NT2/D1 (cell line): ENCODE results near the gene CAMTA1.

Experiments used
- YY1 ChIP-seq: IDR thresholded peaks from 2 replicates; pipeline ENCODE4 v1.6.1; 2011; ENCODE audit not compliant: insufficient read length, insufficient read depth
- ZNF274 ChIP-seq: IDR thresholded peaks from 2 replicates; pipeline ENCODE4 v1.6.1; 2011; ENCODE audit warnings: mild to moderate bottlenecking, low read depth, low read length

- TF ChIP-seq ZNF274 (no peak), YY1 (no peak)
These were observed 764.3 kb downstream of the CAMTA1 start for GRCh38 chr1:7549277-7550161.
